ENCODE data around the gene LYZL1. TPM values are rescaled to one million over a fixed set of nuclear protein-coding genes. Genes with fewer than 3 reads are reported as not detected.

LYZL1 gene
- total RNA-seq, 1 experiment from 2014 or later = not detected

DNA sequence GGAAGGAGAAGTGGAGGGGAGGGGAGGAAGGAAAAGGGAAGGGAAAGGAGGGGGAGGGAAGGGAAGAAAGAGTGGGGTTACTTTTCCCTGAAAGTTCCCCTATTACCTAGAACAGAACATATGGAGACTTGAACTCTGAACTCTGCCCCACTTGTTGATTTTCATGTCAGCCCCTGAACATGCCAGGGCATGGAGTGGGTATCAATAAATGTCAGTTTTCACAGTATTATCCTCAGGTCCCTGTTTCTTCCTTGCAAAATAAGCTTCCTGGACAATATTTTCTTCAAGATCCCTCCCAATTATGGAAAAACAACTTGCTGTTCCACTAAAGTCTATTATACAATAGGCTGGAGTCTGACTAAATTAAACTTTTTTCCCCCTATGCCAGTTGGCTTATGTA, 46.9 kb upstream of the LYZL1 start:
- Histone ChIP-seq H3K9me3 (ENCODE audit: low read depth, low read length, poor library complexity, severe bottlenecking) (no peaks in the 10 kb centered on the region), H3K27ac (ENCODE audit: low read depth, low read length, poor library complexity, severe bottlenecking) (no peak overlapping the region), H3K36me3 (ENCODE audit: insufficient read depth, low read length, poor library complexity, severe bottlenecking) (no peaks in the 10 kb centered on the region), H3K4me3 (ENCODE audit: low read depth, low read length, poor library complexity, severe bottlenecking) (no peak overlapping the region), H3K27me3 (replicated peaks; ENCODE audit: insufficient read depth, low read depth, low read length, poor library complexity) (no peaks in the 10 kb centered on the region), H3K4me1 (ENCODE audit: insufficient read depth, low read length, poor library complexity, severe bottlenecking) (peaks cover 8% of the 10 kb centered on the region)
- POLR2A ChIA-PET (ENCODE audit: low non-redundant PET) = no interaction called here
- BruUV-seq (replicated peaks) = no TSS peak
- no peak for TF ChIP-seq EZH2 (IDR thresholded peaks at IDR 0.05; ENCODE audit: borderline replicate concordance, low read depth, low read length, poor library complexity, severe bottlenecking)
- TF ChIP-seq, protein P1, sequence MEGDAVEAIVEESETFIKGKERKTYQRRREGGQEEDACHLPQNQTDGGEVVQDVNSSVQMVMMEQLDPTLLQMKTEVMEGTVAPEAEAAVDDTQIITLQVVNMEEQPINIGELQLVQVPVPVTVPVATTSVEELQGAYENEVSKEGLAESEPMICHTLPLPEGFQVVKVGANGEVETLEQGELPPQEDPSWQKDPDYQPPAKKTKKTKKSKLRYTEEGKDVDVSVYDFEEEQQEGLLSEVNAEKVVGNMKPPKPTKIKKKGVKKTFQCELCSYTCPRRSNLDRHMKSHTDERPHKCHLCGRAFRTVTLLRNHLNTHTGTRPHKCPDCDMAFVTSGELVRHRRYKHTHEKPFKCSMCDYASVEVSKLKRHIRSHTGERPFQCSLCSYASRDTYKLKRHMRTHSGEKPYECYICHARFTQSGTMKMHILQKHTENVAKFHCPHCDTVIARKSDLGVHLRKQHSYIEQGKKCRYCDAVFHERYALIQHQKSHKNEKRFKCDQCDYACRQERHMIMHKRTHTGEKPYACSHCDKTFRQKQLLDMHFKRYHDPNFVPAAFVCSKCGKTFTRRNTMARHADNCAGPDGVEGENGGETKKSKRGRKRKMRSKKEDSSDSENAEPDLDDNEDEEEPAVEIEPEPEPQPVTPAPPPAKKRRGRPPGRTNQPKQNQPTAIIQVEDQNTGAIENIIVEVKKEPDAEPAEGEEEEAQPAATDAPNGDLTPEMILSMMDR (conservative IDR thresholded peaks at IDR 0.05; ENCODE audit: low read depth, low read length) = no peak
- CTCF ChIA-PET = no interaction called here
- no peak for DNase-seq (ENCODE audit: low spot score)
- intact Hi-C loops (cut with micrococcal nuclease; ENCODE audit: unreplicated experiment) = loop anchor here (5.0 kb wide), 1 partner anchor 580 kb away; no protein-coding TSS in a partner anchor

DNA sequence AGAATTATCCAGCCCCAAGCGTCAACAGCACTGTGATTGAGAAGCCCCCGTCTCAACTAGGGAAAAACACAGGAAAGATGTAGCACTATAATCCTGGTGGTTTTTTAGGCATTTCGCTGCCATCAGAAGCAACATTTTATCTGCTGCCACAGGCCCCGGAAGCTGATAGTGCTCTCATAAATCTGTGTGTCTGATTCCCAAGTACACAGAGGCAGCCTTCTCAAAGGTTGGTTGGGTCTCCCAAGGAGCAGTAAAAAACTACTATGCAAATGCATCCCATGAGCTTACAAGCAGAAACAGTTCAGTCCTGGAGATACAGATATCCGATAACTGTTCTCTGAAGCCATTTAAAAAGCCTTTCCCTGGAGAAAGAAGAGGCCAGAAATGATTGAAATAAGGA, 45.8 kb upstream of the LYZL1 start:
- intact Hi-C loops (cut with micrococcal nuclease; ENCODE audit: unreplicated experiment) = loop anchor here (5.0 kb wide), 1 partner anchor 581 kb away; no protein-coding TSS in a partner anchor
- no TSS peak for BruUV-seq (replicated peaks)
- DNase-seq (ENCODE audit: low spot score) = no peak
- POLR2A ChIA-PET (ENCODE audit: low non-redundant PET) = no interaction called here
- Histone ChIP-seq H3K27ac (ENCODE audit: low read depth, low read length, poor library complexity, severe bottlenecking) (no peak overlapping the region), H3K9me3 (ENCODE audit: low read depth, low read length, poor library complexity, severe bottlenecking) (no peaks in the 10 kb centered on the region), H3K36me3 (ENCODE audit: insufficient read depth, low read length, poor library complexity, severe bottlenecking) (no peaks in the 10 kb centered on the region), H3K4me3 (ENCODE audit: low read depth, low read length, poor library complexity, severe bottlenecking) (no peak overlapping the region), H3K4me1 (ENCODE audit: insufficient read depth, low read length, poor library complexity, severe bottlenecking) (peaks cover 8% of the 10 kb centered on the region), H3K27me3 (replicated peaks; ENCODE audit: insufficient read depth, low read depth, low read length, poor library complexity) (no peaks in the 10 kb centered on the region)
- CTCF ChIA-PET = no interaction called here
- TF ChIP-seq, protein P1 (conservative IDR thresholded peaks at IDR 0.05; ENCODE audit: low read depth, low read length) = no peak
- no peak for TF ChIP-seq EZH2 (IDR thresholded peaks at IDR 0.05; ENCODE audit: borderline replicate concordance, low read depth, low read length, poor library complexity, severe bottlenecking)

DNA sequence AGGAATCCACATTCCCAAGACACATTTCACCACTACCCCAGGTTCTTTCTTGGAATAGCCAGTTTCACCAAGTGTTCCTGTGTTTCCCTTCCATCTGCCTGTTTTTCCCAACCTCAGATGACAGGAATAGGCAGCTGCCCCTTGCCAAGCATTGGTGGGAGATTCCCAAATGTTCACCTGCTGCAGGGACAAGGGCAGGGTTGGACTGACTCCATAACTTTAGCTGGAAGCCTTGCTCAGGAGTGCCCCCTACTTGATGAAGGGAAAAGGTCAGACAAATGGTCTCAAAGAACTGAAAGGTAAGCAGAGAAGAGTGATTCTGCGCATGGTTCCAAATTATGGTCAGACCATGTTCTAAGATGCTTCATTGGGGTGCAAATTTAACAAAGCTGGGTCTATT, 45.1 kb upstream of the LYZL1 start:
- TF ChIP-seq, protein P1 (conservative IDR thresholded peaks at IDR 0.05; ENCODE audit: low read depth, low read length) = peak; percentile 64
- no peak for TF ChIP-seq EZH2 (IDR thresholded peaks at IDR 0.05; ENCODE audit: borderline replicate concordance, low read depth, low read length, poor library complexity, severe bottlenecking)
- ChIA-PET CTCF (interaction anchor here (0.6 kb wide), 1 partner anchor 148 kb away, joined by 3 read pairs; no protein-coding TSS in a partner anchor), POLR2A (ENCODE audit: low non-redundant PET) (no interaction called here)
- H3K27me3 ChIP-seq (replicated peaks; ENCODE audit: insufficient read depth, low read depth, low read length, poor library complexity) = no peaks in the 10 kb centered on the region
- no peaks in the 10 kb centered on the region for H3K36me3 ChIP-seq (ENCODE audit: insufficient read depth, low read length, poor library complexity, severe bottlenecking)
- no TSS peak for BruUV-seq (replicated peaks)
- no peak overlapping the region for H3K27ac ChIP-seq (ENCODE audit: low read depth, low read length, poor library complexity, severe bottlenecking)
- no peaks in the 10 kb centered on the region for H3K9me3 ChIP-seq (ENCODE audit: low read depth, low read length, poor library complexity, severe bottlenecking)
- H3K4me3 ChIP-seq (ENCODE audit: low read depth, low read length, poor library complexity, severe bottlenecking) = no peak overlapping the region
- peak; percentile 44 for DNase-seq (ENCODE audit: low spot score)
- intact Hi-C loops (cut with micrococcal nuclease; ENCODE audit: unreplicated experiment) = loop anchor here (5.0 kb wide), 1 partner anchor 581 kb away; no protein-coding TSS in a partner anchor
- peaks cover 7% of the 10 kb centered on the region for H3K4me1 ChIP-seq (ENCODE audit: insufficient read depth, low read length, poor library complexity, severe bottlenecking)

All from A673 (cell line).